ENCODE data around the gene F8. TPM values are rescaled to one million over a fixed set of nuclear protein-coding genes. Genes with fewer than 3 reads are reported as not detected.

The F8 gene
- total RNA-seq, 1 experiment from 2014 or later: 2.6 TPM

- TF ChIP-seq REST (IDR thresholded peaks at IDR 0.05; ENCODE audit: low read depth) (no peak), ZFX (IDR thresholded peaks at IDR 0.05) (no peak), ZBTB33 (IDR thresholded peaks at IDR 0.05; ENCODE audit: extremely low read depth, insufficient replicate concordance, low read length) (no peak), EGR1 (IDR thresholded peaks at IDR 0.05; ENCODE audit: low read depth) (no peak), ELF1 (IDR thresholded peaks at IDR 0.05; ENCODE audit: borderline replicate concordance, low read depth) (no peak), YY1 (IDR thresholded peaks at IDR 0.05; ENCODE audit: extremely low read depth, insufficient replicate concordance, low read depth, low read length) (no peak), JUND (IDR thresholded peaks at IDR 0.05) (no peak), TCF7L2 (IDR thresholded peaks at IDR 0.05; ENCODE audit: borderline replicate concordance, extremely low read depth, insufficient read depth, insufficient read length) (no peak), POLR2A (IDR thresholded peaks at IDR 0.05; ENCODE audit: borderline replicate concordance, extremely low read depth, insufficient read depth, insufficient read length) (no peak), EZH2 (IDR thresholded peaks at IDR 0.05) (no peak), ATF3 (IDR thresholded peaks at IDR 0.05) (no peak)
Observed at GRCh38 chrX:154979629-154980028, 42.9 kb downstream of the F8 start (continued).
